HEK293 (cell line): Measurements from ENCODE around the gene DERL2.

Source experiments
- CTCF ChIA-PET: fragments of 350-600 bp; formaldehyde crosslinking; extraction: SDS; loops from one replicate; lab custom pipeline; 2021; ENCODE audit warnings: antibody characterized with exemption; lab: Yijun Ruan, JAX
- POLR2A ChIA-PET: fragments of 300-600 bp; formaldehyde crosslinking; extraction: SDS; loops from one replicate; lab custom pipeline; 2020; ENCODE audit warnings: antibody characterized with exemption, inconsistent platforms; lab: Yijun Ruan, JAX
- H3K27ac ChIP-seq: fragments of 200-500 bp; sonication (Bioruptor generic); 2 replicates; pipeline ENCODE4 v1.5.1; 2014; ENCODE audit warnings: low read depth, low read length, control low read depth, inconsistent platforms; ENCODE audit errors: extremely low read depth
- H3K36me3 ChIP-seq, 2 experiments: fragments of 200-500 bp in 1 of 2; sonication (Bioruptor generic) in 1 of 2; 1 replicate in 1 of 2; 2 replicates in 1 of 2; pipeline ENCODE4 v1.5.1; 2014 to 2017; ENCODE audit warnings: inconsistent platforms in 2 of 2, low read length in 2 of 2; ENCODE audit not compliant: control insufficient read depth in 2 of 2, insufficient read depth in 1 of 2
- H3K4me1 ChIP-seq: fragments of 200-500 bp; sonication (Bioruptor generic); 2 replicates; pipeline ENCODE4 v1.5.1; 2014; ENCODE audit warnings: mild to moderate bottlenecking, low read length, inconsistent platforms; ENCODE audit not compliant: control insufficient read depth, insufficient read depth
- H3K4me3 ChIP-seq: 2 replicates; pipeline ENCODE4 v1.5.1; 2011; ENCODE audit warnings: low read depth, mild to moderate bottlenecking, control low read depth, low read length, moderate library complexity
- H3K9me3 ChIP-seq: fragments of 200-500 bp; sonication (Bioruptor generic); 2 replicates; pipeline ENCODE4 v1.5.1; 2014; ENCODE audit warnings: low read depth, low read length, inconsistent platforms; ENCODE audit not compliant: control insufficient read depth, insufficient read depth
- AEBP2 ChIP-seq: fragments of 450-650 bp; formaldehyde crosslinking; IDR thresholded peaks from 2 replicates; pipeline ENCODE4 v1.5.1; 2016; ENCODE audit warnings: missing biosample characterization, missing genetic modification characterization, borderline replicate concordance
- HOXC10 ChIP-seq: sonication (generic); formaldehyde crosslinking; IDR thresholded peaks from 2 replicates; pipeline ENCODE4 v1.8.1; 2023; ENCODE audit warnings: mild to moderate bottlenecking, missing genetic modification reagents
- MZF1 ChIP-seq: fragments of 450-650 bp; formaldehyde crosslinking; IDR thresholded peaks from 2 replicates; pipeline ENCODE4 v1.5.1; 2017; ENCODE audit warnings: missing biosample characterization, missing genetic modification characterization, borderline replicate concordance
- PRDM1 ChIP-seq: fragments of 450-650 bp; formaldehyde crosslinking; IDR thresholded peaks from 2 replicates; pipeline ENCODE4; 2016; ENCODE audit warnings: missing biosample characterization, missing genetic modification characterization
- PRDM10 ChIP-seq: fragments of 450-650 bp; formaldehyde crosslinking; IDR thresholded peaks from 2 replicates; pipeline ENCODE4 v1.5.1; 2016; ENCODE audit warnings: missing biosample characterization, missing genetic modification characterization
- ZBTB10 ChIP-seq: fragments of 450-650 bp; formaldehyde crosslinking; IDR thresholded peaks from 2 replicates; pipeline ENCODE4 v1.5.1; 2016; ENCODE audit warnings: missing biosample characterization, missing genetic modification characterization
- ZBTB17 ChIP-seq: fragments of 450-650 bp; formaldehyde crosslinking; IDR thresholded peaks from 2 replicates; pipeline ENCODE4 v1.5.1; 2016; ENCODE audit warnings: missing biosample characterization, missing genetic modification characterization
- ZNF10 ChIP-seq: fragments of 450-650 bp; formaldehyde crosslinking; IDR thresholded peaks from 2 replicates; pipeline ENCODE4 v1.5.1; 2017; ENCODE audit warnings: missing biosample characterization, missing genetic modification characterization
- ZNF112 ChIP-seq: fragments of 450-650 bp; formaldehyde crosslinking; IDR thresholded peaks from 2 replicates; pipeline ENCODE4 v1.5.0; 2017; ENCODE audit warnings: missing biosample characterization, missing genetic modification characterization
- ZNF350 ChIP-seq: fragments of 450-650 bp; formaldehyde crosslinking; IDR thresholded peaks from 2 replicates; pipeline ENCODE4 v1.5.0; 2017; ENCODE audit warnings: missing biosample characterization, mild to moderate bottlenecking, missing genetic modification characterization
- ZNF398 ChIP-seq: fragments of 450-650 bp; formaldehyde crosslinking; IDR thresholded peaks from 2 replicates; pipeline ENCODE4 v1.5.1; 2017; ENCODE audit warnings: missing biosample characterization, missing genetic modification characterization
- ZNF449 ChIP-seq: fragments of 450-650 bp; formaldehyde crosslinking; IDR thresholded peaks from 2 replicates; pipeline ENCODE4 v1.5.1; 2017; ENCODE audit warnings: missing biosample characterization, mild to moderate bottlenecking, missing genetic modification characterization, moderate library complexity
- ZNF555 ChIP-seq: fragments of 450-650 bp; formaldehyde crosslinking; conservative IDR thresholded peaks from 2 replicates; pipeline ENCODE4 v1.5.1; 2017; ENCODE audit warnings: missing biosample characterization, mild to moderate bottlenecking, missing genetic modification characterization, inconsistent platforms
- ZNF585B ChIP-seq: fragments of 450-650 bp; formaldehyde crosslinking; IDR thresholded peaks from 2 replicates; pipeline ENCODE4 v1.5.1; 2016; ENCODE audit warnings: missing biosample characterization, missing genetic modification characterization
- ZSCAN16 ChIP-seq: fragments of 450-650 bp; formaldehyde crosslinking; IDR thresholded peaks from 2 replicates; pipeline ENCODE4 v1.5.1; 2016; ENCODE audit warnings: missing biosample characterization, missing genetic modification characterization
- ZSCAN30 ChIP-seq: fragments of 450-650 bp; IDR thresholded peaks from 2 replicates; pipeline ENCODE4 v1.5.1; 2018; ENCODE audit warnings: missing biosample characterization, mild to moderate bottlenecking, missing genetic modification characterization, moderate library complexity
- ZSCAN5A ChIP-seq: fragments of 450-650 bp; formaldehyde crosslinking; IDR thresholded peaks from 2 replicates; pipeline ENCODE4 v1.5.1; 2016; ENCODE audit warnings: missing biosample characterization, missing genetic modification characterization

Gene DERL2

GRCh38 chr17:5439446-5439764 is 46.6 kb downstream of the DERL2 start:
- CTCF ChIA-PET = interaction anchor here (0.7 to 3.7 kb wide), 44 partner anchors 9 to 1393 kb away, joined by 3 to 26 read pairs (median 5); partner anchors contain the start of genes DHX33, ENO3, NUP88 and RPAIN
- Histone ChIP-seq H3K4me3 (peak overlapping the region; percentile 10), H3K4me1 (no peaks in the 10 kb centered on the region), H3K9me3 (no peaks in the 10 kb centered on the region), H3K36me3 (peaks cover 27 to 67% of the 10 kb centered on the region in 2 experiments), H3K27ac (peak overlapping the region; percentile 65)
- TF ChIP-seq ZSCAN16 (tag by site-specific recombination) = peak; percentile 94
- TF ChIP-seq PRDM1 (tag by site-specific recombination) = 0 out of 2 replicates have a peak, but pooled peaks have one; percentile 1
- 0 out of 2 replicates have a peak, but pooled peaks have one; percentile 3 for TF ChIP-seq PRDM10
- 0 out of 2 replicates have a peak, but pooled peaks have one; percentile 6 for TF ChIP-seq ZBTB17
- no peak for TF ChIP-seq ZSCAN30 (tag by site-specific recombination)
- TF ChIP-seq ZNF10 (tag by site-specific recombination) = no peak
- TF ChIP-seq ZSCAN5A = no peak
- POLR2A ChIA-PET = interaction anchor here (0.6 to 1.4 kb wide), 12 partner anchors 9 to 248 kb away, joined by 3 to 7 read pairs (median 4); partner anchors contain the start of genes DHX33, NUP88, RPAIN and ZNF594

- peak within 1 kb of the TSS; percentile 94 for H3K27ac ChIP-seq
- POLR2A ChIA-PET = interaction anchor here (0.6 to 1.4 kb wide), 12 partner anchors 8 to 247 kb away, joined by 3 to 7 read pairs (median 4); partner anchors contain the start of genes DHX33, NUP88, RPAIN and ZNF594
- no peaks in the 10 kb centered on the region for H3K4me1 ChIP-seq
- CTCF ChIA-PET = interaction anchor here (0.6 to 3.7 kb wide), 48 partner anchors 8 to 1649 kb away, joined by 3 to 26 read pairs (median 4); partner anchors contain the start of genes DHX33, ENO3, NUP88 and RPAIN
- H3K4me3 ChIP-seq = peak within 1 kb of the TSS; percentile 90
- H3K36me3 ChIP-seq = peaks cover 31 to 67% of the 10 kb centered on the region in 2 experiments
- no peaks in the 10 kb centered on the region for H3K9me3 ChIP-seq
- TF ChIP-seq ZBTB10 (tag by site-specific recombination) (no peak), ZNF112 (tag by site-specific recombination) (no peak), ZNF398 (tag by site-specific recombination) (no peak), HOXC10 (CRISPR knock-in tag) (no peak), ZNF585B (tag by site-specific recombination) (no peak), AEBP2 (no peak), ZNF555 (tag by site-specific recombination) (no peak), ZNF449 (0 out of 2 replicates have a peak, but pooled peaks have one; percentile 8), ZNF350 (tag by site-specific recombination) (no peak), PRDM1 (tag by site-specific recombination) (0 out of 2 replicates have a peak, but pooled peaks have one; percentile 40), MZF1 (tag by site-specific recombination) (no peak)
Measured at GRCh38 chr17:5438716-5439445, 47.1 kb downstream of the DERL2 start, which contains the start of gene C1QBP. Gene C1QBP, minus strand, starts transcription at chr17:5439155. Its CDS starts 82 bp downstream, at chr17:5439073.
